Spleen (tissue), 7 donors: ENCODE data around the gene IQSEC3.
"Not testable (repeated sequence)": the region's sequence is repeated elsewhere in the genome, so short reads cannot be mapped to it uniquely, and the experiment has no call there.

Source experiments
- POLR2AphosphoS5 ChIP-seq, 3 donors: sonication (generic); formaldehyde crosslinking; IDR thresholded peaks; one replicate each; pipeline ENCODE4 v1.5.1; 2017; ENCODE audit warnings: antibody characterized with exemption in 3 of 3
- TF ChIP-seq, protein P1 (sequence below), 11 experiments: fragments of 200-600 bp in 7 of 11; fragments of 450-650 bp in 4 of 11; sonication (generic) in 4 of 11; IDR thresholded peaks in 8 of 11; conservative IDR thresholded peaks in 3 of 11; 1 replicate in 7 of 11; 2 replicates in 4 of 11; pipeline versions ENCODE4 v1.4.0 to v1.8.0; 2016 to 2021; ENCODE audit warnings: antibody characterized with exemption in 11 of 11, inconsistent platforms in 4 of 11, mild to moderate bottlenecking in 1 of 11
- donor health status: DM: no; HTN: no; CAD: no; lungs with moderate emphysema.
- donor health status: DM: no; HTN: no; CAD: no.
- donor health status: DM: no; HTN: no; CAD: no.

DNA sequence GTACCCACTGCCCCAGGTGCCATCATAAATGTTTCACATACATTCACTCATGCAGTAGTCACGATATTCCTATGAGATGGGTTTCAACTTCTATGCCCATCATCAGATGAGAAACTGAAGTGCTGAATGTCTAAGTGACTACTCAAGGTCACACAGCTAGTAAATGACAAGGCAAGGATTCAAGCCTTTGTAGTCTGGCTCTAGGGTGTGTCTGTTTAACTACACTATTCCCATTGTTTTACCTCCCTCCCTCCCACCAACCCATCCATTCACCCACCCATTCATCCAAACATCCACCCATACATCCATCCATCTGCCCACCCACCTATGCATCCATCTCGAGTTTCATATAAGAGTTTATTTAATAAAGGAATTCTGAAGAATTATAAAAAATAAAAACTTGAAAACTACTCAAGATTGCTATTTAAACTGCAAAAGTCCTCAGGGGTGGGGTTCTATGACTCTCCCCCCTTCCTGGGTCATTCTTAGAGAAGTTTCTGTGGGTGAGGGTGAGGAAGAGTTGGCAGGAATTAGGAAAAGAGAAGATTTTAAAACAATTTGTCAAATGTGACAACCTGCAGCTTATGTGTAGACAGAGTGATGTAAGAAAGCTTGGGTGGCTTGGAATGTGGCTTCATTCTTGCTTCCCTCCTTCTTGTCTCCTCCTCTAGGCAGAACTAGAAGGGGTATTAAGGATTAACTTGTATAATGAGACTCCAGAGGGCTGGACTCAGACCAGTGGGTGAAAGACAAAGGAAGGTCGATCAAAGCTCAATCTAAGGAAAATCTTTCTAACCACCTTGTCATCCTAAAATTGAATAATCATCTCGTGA, 13.4 kb upstream of the IQSEC3 start:
- TF ChIP-seq, protein P1, sequence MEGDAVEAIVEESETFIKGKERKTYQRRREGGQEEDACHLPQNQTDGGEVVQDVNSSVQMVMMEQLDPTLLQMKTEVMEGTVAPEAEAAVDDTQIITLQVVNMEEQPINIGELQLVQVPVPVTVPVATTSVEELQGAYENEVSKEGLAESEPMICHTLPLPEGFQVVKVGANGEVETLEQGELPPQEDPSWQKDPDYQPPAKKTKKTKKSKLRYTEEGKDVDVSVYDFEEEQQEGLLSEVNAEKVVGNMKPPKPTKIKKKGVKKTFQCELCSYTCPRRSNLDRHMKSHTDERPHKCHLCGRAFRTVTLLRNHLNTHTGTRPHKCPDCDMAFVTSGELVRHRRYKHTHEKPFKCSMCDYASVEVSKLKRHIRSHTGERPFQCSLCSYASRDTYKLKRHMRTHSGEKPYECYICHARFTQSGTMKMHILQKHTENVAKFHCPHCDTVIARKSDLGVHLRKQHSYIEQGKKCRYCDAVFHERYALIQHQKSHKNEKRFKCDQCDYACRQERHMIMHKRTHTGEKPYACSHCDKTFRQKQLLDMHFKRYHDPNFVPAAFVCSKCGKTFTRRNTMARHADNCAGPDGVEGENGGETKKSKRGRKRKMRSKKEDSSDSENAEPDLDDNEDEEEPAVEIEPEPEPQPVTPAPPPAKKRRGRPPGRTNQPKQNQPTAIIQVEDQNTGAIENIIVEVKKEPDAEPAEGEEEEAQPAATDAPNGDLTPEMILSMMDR (IDR thresholded peaks at IDR 0.05 in 8 of 11, conservative IDR thresholded peaks at IDR 0.05 in 3 of 11): not testable (repeated sequence)
- TF ChIP-seq POLR2AphosphoS5 (IDR thresholded peaks at IDR 0.05): not testable (repeated sequence)
